Fibroblast of the aortic adventitia (primary cell): Measurements from ENCODE around the gene MAP3K4. TPM values are rescaled to one million over a fixed set of nuclear protein-coding genes. Genes with fewer than 3 reads are reported as not detected.

ENCODE experiments used
- DNase-seq: peaks from one replicate; pipeline ENCODE4 v3.0.0-alpha.2; 2010; ENCODE audit warnings: low read depth
- H3K4me3 ChIP-seq: 2 replicates; pipeline ENCODE4 v1.5.1; 2011; ENCODE audit warnings: low read depth, mild to moderate bottlenecking, control low read depth, low read length, moderate library complexity
- total RNA-seq: library from RNA; depleted of rRNA; stranded (reverse); fragments of >200 nt; gene quantifications from 2 replicates; pipeline ENCODE4 v1.2.3, GENCODE V29; 2012; ENCODE audit warnings: low replicate concordance
- TF ChIP-seq, protein P1 (sequence below): IDR thresholded peaks from 2 replicates; pipeline ENCODE4 v1.5.1; 2011; ENCODE audit warnings: mild to moderate bottlenecking, low read length, control low read depth, inconsistent platforms; ENCODE audit not compliant: insufficient read depth

Gene MAP3K4
- total RNA-seq, 1 donor = 25.0 TPM

DNA sequence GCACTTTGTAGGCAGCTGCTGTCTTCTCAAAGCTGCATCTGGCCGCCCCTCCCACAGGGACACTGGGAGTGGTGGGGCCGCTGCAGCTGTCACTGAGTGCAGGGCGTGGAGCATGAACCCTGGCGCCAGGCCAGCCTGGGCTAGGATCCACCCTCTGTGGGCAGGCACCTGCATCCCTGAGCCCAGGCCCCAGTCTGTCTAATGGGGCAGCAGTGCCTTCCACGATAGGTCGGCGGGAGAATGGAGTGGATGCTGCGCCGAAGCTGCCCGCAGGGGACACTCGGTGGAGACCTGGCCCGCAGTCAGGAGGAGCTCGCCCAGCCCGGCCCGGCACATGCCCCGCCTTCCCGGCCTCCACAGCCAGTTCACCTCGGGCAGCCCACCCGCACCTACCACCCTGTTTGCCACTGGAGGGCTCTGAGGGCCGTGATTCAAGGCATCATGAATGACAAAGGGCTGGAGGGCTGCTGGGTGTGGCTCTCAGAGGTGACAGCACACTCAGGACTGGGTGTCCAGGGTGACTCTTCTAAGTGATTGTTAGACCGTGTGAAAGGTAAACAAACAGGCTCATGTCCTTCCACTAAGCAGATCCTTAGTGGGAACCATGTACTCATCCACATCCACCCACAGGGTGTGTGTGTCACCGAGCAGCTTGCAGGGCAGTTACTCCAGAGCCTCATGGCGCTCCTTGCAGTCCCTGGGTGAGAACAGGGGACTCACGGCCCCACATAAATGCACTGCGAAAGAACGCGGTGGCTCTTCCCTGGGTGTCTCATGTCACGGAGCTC is 148.4 kb downstream of the MAP3K4 start:
- no peak overlapping the region for H3K4me3 ChIP-seq
- TF ChIP-seq, protein P1, sequence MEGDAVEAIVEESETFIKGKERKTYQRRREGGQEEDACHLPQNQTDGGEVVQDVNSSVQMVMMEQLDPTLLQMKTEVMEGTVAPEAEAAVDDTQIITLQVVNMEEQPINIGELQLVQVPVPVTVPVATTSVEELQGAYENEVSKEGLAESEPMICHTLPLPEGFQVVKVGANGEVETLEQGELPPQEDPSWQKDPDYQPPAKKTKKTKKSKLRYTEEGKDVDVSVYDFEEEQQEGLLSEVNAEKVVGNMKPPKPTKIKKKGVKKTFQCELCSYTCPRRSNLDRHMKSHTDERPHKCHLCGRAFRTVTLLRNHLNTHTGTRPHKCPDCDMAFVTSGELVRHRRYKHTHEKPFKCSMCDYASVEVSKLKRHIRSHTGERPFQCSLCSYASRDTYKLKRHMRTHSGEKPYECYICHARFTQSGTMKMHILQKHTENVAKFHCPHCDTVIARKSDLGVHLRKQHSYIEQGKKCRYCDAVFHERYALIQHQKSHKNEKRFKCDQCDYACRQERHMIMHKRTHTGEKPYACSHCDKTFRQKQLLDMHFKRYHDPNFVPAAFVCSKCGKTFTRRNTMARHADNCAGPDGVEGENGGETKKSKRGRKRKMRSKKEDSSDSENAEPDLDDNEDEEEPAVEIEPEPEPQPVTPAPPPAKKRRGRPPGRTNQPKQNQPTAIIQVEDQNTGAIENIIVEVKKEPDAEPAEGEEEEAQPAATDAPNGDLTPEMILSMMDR = no peak
- no peak for DNase-seq

DNA sequence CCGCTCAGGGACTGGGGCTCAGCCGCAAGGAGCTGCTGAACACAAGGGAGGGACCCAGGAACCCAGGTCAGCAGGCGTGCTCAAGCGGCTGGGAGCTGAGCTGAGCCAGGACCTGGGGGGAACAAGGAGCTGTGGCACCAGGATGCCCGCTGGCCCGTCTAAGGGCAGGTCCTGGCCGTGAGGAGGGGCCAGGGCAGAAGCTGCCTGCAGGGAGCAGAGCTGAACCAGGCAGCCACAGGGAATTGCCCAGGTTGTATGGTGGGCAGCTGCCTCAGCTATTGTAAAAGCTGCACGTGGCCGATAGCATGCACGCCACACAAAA is 148.9 kb downstream of the MAP3K4 start:
- DNase-seq = no peak
- no peak overlapping the region for H3K4me3 ChIP-seq
- TF ChIP-seq, protein P1 = no peak

DNA sequence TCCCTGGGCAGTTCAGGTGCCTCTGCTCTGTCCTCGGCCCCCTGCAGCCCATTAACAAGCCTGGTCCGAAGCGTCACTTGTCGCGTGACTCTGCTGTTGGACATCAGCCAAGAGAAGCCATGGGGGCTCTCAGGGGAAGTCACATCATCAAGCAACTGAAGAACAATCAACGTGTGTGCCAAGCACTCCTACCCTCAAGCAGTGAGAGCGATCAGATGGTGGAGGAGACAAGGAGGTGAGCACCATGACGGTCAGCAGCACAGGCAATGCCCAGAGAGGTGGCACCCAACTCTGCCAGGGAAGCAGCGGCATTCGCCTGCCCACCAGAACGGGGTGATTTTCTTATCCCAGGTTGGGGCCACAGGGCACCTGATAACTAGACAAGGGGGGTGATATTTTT is 149.6 kb downstream of the MAP3K4 start:
- DNase-seq = no peak
- H3K4me3 ChIP-seq = no peak overlapping the region
- TF ChIP-seq, protein P1 = no peak

DNA sequence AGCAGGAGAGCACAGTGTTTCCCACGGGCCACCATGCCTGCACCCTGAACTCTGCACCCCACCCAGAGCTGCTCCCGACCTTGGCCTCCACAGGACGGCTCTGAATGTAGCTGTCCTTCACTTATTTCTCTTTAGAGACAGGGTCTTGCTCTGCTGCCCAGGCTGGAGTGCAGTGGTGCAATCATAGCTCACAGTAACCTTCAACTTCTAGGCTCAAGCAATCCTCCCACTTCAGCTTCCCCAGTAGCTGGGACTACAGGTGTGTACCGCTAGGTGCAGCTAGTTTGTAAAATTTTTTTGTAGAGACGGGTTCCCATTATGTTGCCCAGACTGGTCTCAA is 151.4 kb downstream of the MAP3K4 start:
- no peak for DNase-seq
- no peak overlapping the region for H3K4me3 ChIP-seq
- TF ChIP-seq, protein P1 = no peak

DNA sequence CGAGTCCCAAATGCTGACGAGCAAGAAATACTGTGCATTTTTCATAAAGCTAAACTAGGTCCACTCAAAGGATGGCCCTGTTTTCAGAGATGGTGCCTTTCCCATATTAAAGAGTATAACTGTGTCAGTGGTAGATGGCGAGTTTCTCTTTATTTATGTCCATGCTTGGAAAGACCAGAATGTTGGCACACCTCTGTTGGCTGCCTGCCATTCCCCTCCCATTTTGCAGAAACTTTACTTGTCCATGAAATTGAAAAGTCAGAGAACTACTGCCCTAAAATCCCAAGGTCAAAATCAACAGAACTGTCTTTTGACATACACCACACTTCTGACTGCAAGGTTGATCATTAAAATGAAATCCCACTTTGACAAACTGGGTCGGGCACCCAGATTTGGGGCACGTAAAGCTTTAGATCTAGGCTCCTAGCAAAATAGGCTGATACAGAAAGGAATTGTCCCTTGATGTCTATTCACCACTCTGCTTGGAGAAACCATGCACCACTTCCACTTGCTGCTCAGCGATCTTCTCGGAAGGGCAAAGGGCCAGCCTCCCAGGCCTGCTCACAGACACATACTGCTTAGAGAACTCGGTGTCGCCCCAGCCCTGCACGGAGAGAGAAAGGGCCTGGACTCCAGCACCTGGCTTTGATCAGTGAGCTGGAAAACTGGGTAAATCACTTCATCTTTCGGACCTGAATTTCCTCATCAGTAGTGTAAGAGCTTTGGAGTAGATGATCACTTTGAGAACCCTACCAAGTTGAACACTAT is 152.3 kb downstream of the MAP3K4 start:
- TF ChIP-seq, protein P1 = no peak
- DNase-seq = no peak
- H3K4me3 ChIP-seq = no peak overlapping the region

DNA sequence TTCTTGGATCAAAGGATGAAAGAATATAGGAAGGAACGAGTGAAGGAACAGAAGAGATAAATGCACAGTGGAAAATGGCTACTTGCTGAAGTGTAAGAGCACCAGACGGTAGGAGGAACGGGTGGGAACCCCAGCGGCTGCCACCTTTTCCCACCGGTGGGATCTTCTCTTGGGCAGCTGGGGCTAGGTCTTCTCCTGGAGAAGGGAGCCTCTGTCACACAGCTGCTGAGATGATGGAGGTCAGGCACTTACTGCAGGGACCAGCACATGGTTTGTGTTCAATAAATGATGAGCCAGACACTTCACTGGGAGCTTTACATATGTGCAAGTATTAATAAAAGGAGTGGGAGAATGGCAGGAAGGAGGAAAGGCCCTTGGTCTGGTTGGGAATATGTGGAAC is 158.6 kb downstream of the MAP3K4 start:
- H3K4me3 ChIP-seq = no peak overlapping the region
- TF ChIP-seq, protein P1 = no peak
- no peak for DNase-seq

DNA sequence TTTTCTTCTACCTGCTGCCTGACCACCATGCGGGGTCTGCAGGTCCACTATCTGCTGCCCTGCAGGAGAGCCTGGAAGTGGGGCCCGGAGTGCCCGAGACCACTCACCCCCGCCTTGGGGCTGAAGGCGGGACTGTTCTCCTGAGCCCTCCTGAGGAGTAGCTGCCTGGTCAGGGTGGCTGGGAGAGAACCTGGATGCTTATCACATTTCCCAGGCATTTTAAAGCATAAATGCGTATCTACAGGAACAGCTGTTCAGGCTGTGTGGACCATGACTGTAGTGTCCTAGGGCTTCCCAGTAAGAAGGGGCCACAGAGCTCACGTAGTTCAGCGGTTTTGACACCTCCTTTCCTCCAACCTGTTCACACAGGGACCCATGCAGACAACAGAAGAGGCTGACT is 159.0 kb downstream of the MAP3K4 start:
- H3K4me3 ChIP-seq = no peak overlapping the region
- DNase-seq = no peak
- TF ChIP-seq, protein P1 = no peak
